IMR-90 (cell line): Measurements from ENCODE around the gene MBOAT2. TPM values are rescaled to one million over a fixed set of nuclear protein-coding genes. Genes with fewer than 3 reads are reported as not detected.

ENCODE experiments used
- ATAC-seq: fragments of 200-7000 bp; cut with Tn5 transposase; 2 replicates; pipeline ENCODE4 v1.9.1; 2020; ENCODE audit warnings: low read depth, mild to moderate bottlenecking, moderate library complexity
- BruUV-seq: library from RNA; stranded (reverse); fragments of 400-500 nt; replicated peaks from 2 replicates; lab custom pipeline; 2021; lab: Mats Ljungman, UMichigan
- CTCF ChIA-PET: fragments of 300-600 bp; formaldehyde crosslinking; extraction: SDS; loops from one replicate; lab custom pipeline; 2021; ENCODE audit warnings: antibody characterized with exemption; lab: Yijun Ruan, JAX
- POLR2A ChIA-PET: fragments of 300-600 bp; sonication (Branson Sonifier 250); formaldehyde crosslinking; loops from one replicate; lab custom pipeline; 2022; ENCODE audit warnings: antibody characterized with exemption; ENCODE audit not compliant: unreplicated experiment; lab: Charles Lee
- DNase-seq: peaks from one replicate; pipeline ENCODE4 v3.0.0; 2013
- H2AFZ ChIP-seq: replicated peaks from 2 replicates; pipeline ENCODE3; 2013; ENCODE audit warnings: low read length, mild to moderate bottlenecking; ENCODE audit not compliant: poor library complexity
- H2AK5ac ChIP-seq: 2 replicates; pipeline ENCODE4 v1.6.1; 2013; ENCODE audit warnings: low read depth, low read length, inconsistent platforms
- H2AK9ac ChIP-seq: replicated peaks from 2 replicates; pipeline ENCODE3; 2013; ENCODE audit warnings: mild to moderate bottlenecking, low read depth, low read length, moderate library complexity; ENCODE audit not compliant: poor library complexity
- H2BK120ac ChIP-seq: 2 replicates; pipeline ENCODE4 v1.6.1; 2013; ENCODE audit warnings: low read depth, low read length, inconsistent platforms
- H2BK15ac ChIP-seq: 3 replicates; pipeline ENCODE4 v1.6.1; 2013; ENCODE audit warnings: low read depth, low read length, inconsistent platforms
- H2BK20ac ChIP-seq: 2 replicates; pipeline ENCODE4 v1.6.1; 2013; ENCODE audit warnings: low read depth, mild to moderate bottlenecking, inconsistent platforms, low read length, moderate library complexity
- H2BK5ac ChIP-seq: 2 replicates; pipeline ENCODE4 v1.6.1; 2013; ENCODE audit warnings: mild to moderate bottlenecking, low read depth, low read length, inconsistent platforms; ENCODE audit not compliant: poor library complexity, severe bottlenecking
- H3K14ac ChIP-seq: replicated peaks from 2 replicates; pipeline ENCODE4 v1.6.1; 2013; ENCODE audit warnings: low read depth, low read length, inconsistent platforms
- H3K18ac ChIP-seq: 2 replicates; pipeline ENCODE4 v1.6.1; 2013; ENCODE audit warnings: low read depth, low read length, control low read depth
- H3K23ac ChIP-seq: 2 replicates; pipeline ENCODE4 v1.6.1; 2013; ENCODE audit warnings: low read depth, low read length, inconsistent platforms
- H3K27ac ChIP-seq: 2 replicates; pipeline ENCODE4 v1.5.1; 2013; ENCODE audit warnings: mild to moderate bottlenecking, control low read depth, low read length; ENCODE audit not compliant: insufficient read depth
- H3K27me3 ChIP-seq: 2 replicates; pipeline ENCODE4 v1.6.1; 2013; ENCODE audit warnings: low read length; ENCODE audit not compliant: control insufficient read depth, insufficient read depth
- H3K36me3 ChIP-seq: 2 replicates; pipeline ENCODE4 v1.6.1; 2013; ENCODE audit warnings: low read length, mixed read lengths; ENCODE audit not compliant: control insufficient read depth, insufficient read depth
- H3K4ac ChIP-seq: 2 replicates; pipeline ENCODE4 v1.6.1; 2013; ENCODE audit warnings: low read depth, low read length, inconsistent platforms
- H3K4me1 ChIP-seq: 2 replicates; pipeline ENCODE4 v1.6.1; 2013; ENCODE audit warnings: low read length, mixed read lengths; ENCODE audit not compliant: control insufficient read depth, insufficient read depth
- H3K4me2 ChIP-seq: 2 replicates; pipeline ENCODE4 v1.6.1; 2013; ENCODE audit warnings: low read depth, mild to moderate bottlenecking, control low read depth, low read length, moderate library complexity
- H3K4me3 ChIP-seq: 2 replicates; pipeline ENCODE4 v1.5.1; 2013; ENCODE audit warnings: low read depth, mild to moderate bottlenecking, control low read depth, low read length, moderate library complexity; ENCODE audit not compliant: insufficient read depth
- H3K56ac ChIP-seq: 2 replicates; pipeline ENCODE4 v1.6.1; 2013; ENCODE audit warnings: low read length, inconsistent platforms; ENCODE audit not compliant: insufficient read depth; ENCODE audit errors: extremely low read depth
- H3K79me1 ChIP-seq, 2 experiments: 2 replicates each; pipeline ENCODE4 v1.6.1; 2013; ENCODE audit warnings: low read length in 2 of 2, inconsistent platforms in 1 of 2, low read depth in 1 of 2
- H3K9ac ChIP-seq: 2 replicates; pipeline ENCODE4 v1.6.1; 2013; ENCODE audit warnings: low read depth, low read length, control low read depth
- H3K9me1 ChIP-seq: 2 replicates; pipeline ENCODE4 v1.6.1; 2013; ENCODE audit warnings: low read length, inconsistent platforms; ENCODE audit not compliant: insufficient read depth
- H3K9me3 ChIP-seq: 2 replicates; pipeline ENCODE4 v1.6.1; 2013; ENCODE audit warnings: low read length; ENCODE audit not compliant: control insufficient read depth, insufficient read depth
- H4K20me1 ChIP-seq: 2 replicates; pipeline ENCODE4 v1.6.1; 2013; ENCODE audit warnings: low read length, inconsistent platforms; ENCODE audit not compliant: insufficient read depth
- H4K5ac ChIP-seq: 2 replicates; pipeline ENCODE4 v1.6.1; 2013; ENCODE audit warnings: mild to moderate bottlenecking, low read depth, low read length, control low read depth
- H4K8ac ChIP-seq, 2 experiments: 2 replicates each; pipeline ENCODE4 v1.6.1; 2013; ENCODE audit warnings: low read depth in 2 of 2, low read length in 2 of 2, control low read depth in 1 of 2, inconsistent platforms in 1 of 2
- H4K91ac ChIP-seq: 2 replicates; pipeline ENCODE4 v1.6.1; 2013; ENCODE audit warnings: low read depth, low read length, inconsistent platforms; ENCODE audit not compliant: insufficient read depth
- BHLHE40 ChIP-seq: fragments of 150-350 bp; IDR thresholded peaks from 2 replicates; pipeline ENCODE4 v1.6.1; 2016; ENCODE audit warnings: mild to moderate bottlenecking, low read depth, low read length
- CEBPB ChIP-seq: IDR thresholded peaks from 2 replicates; pipeline ENCODE4 v1.6.1; 2012; ENCODE audit warnings: low read depth, low read length, improper control_type of control experiment
- CHD1 ChIP-seq: IDR thresholded peaks from 2 replicates; pipeline ENCODE4 v1.6.1; 2012; ENCODE audit warnings: low read depth, low read length, improper control_type of control experiment
- ELK1 ChIP-seq: fragments of 150-350 bp; IDR thresholded peaks from 2 replicates; pipeline ENCODE4 v1.6.1; 2016; ENCODE audit warnings: low read depth, mild to moderate bottlenecking, low read length, moderate library complexity, borderline replicate concordance
- FOS ChIP-seq: fragments of 150-350 bp; IDR thresholded peaks from 2 replicates; pipeline ENCODE4 v1.6.1; 2016; ENCODE audit warnings: low read depth, low read length
- MAFK ChIP-seq: IDR thresholded peaks from 2 replicates; pipeline ENCODE4 v1.6.1; 2012; ENCODE audit warnings: low read depth, low read length, improper control_type of control experiment
- MAZ ChIP-seq: IDR thresholded peaks from 2 replicates; pipeline ENCODE4 v1.6.1; 2012; ENCODE audit warnings: low read depth, mild to moderate bottlenecking, low read length, improper control_type of control experiment, moderate library complexity, borderline replicate concordance
- MXI1 ChIP-seq: IDR thresholded peaks from 2 replicates; pipeline ENCODE4 v1.6.1; 2012; ENCODE audit warnings: low read depth, mild to moderate bottlenecking, low read length, moderate library complexity, borderline replicate concordance
- POLR2A ChIP-seq: IDR thresholded peaks from 2 replicates; pipeline ENCODE4 v1.6.1; 2012; ENCODE audit warnings: mild to moderate bottlenecking, low read depth, low read length
- RAD21 ChIP-seq: IDR thresholded peaks from 2 replicates; pipeline ENCODE4 v1.6.1; 2012; ENCODE audit warnings: low read length, improper control_type of control experiment
- RCOR1 ChIP-seq: IDR thresholded peaks from 2 replicates; pipeline ENCODE4 v1.6.1; 2012; ENCODE audit warnings: mild to moderate bottlenecking, low read length, improper control_type of control experiment; ENCODE audit not compliant: insufficient replicate concordance
- RFX5 ChIP-seq: IDR thresholded peaks from 2 replicates; pipeline ENCODE4 v1.8.0; 2012; ENCODE audit warnings: low read depth, mild to moderate bottlenecking, low read length, moderate library complexity
- SMC3 ChIP-seq: fragments of 150-350 bp; IDR thresholded peaks from 2 replicates; pipeline ENCODE4 v1.6.1; 2016; ENCODE audit warnings: low read depth, mild to moderate bottlenecking, antibody characterized with exemption, low read length, moderate library complexity
- WGBS, 2 experiments: methylation state at CpG; one replicate each; pipeline versions ENCODE4 v1.1.5 to v1.1.7; 2013; ENCODE audit warnings: missing lambda C conversion rate in 2 of 2; ENCODE audit not compliant: insufficient read length in 1 of 2; ENCODE audit errors: extremely low coverage in 2 of 2; 5-methylcytosine and 5-hydroxymethylcytosine counted together
- dilution Hi-C: fragments of 300-500 bp; cut with HindIII; formaldehyde crosslinking; loops from one replicate; pipeline ENCODE4 v1.14.3; 2018; ENCODE audit warnings: low sequenced_read_pairs; ENCODE audit not compliant: unreplicated experiment
- in situ Hi-C: fragments of 300-500 bp; cut with MboI; formaldehyde crosslinking; loops from 3 replicates; pipeline ENCODE4 v1.14.3; 2019; ENCODE audit warnings: low sequenced_read_pairs, inconsistent platforms, mixed read lengths
- intact Hi-C: fragments of 100-400 bp; cut with micrococcal nuclease; formaldehyde crosslinking; loops from 2 replicates; pipeline ENCODE4 v1.10.0; 2022
- polyA plus RNA-seq, 3 experiments: library from polyadenylated mRNA; depleted of rRNA; stranded (reverse); fragments of >200 nt; gene quantifications; 2 replicates each; pipeline ENCODE4 v1.2.3, GENCODE V29; 2012; ENCODE audit warnings: low replicate concordance in 1 of 3
- total RNA-seq: library from RNA; depleted of rRNA; stranded (reverse); fragments of >200 nt; gene quantifications from 2 replicates; pipeline ENCODE4 v1.2.3, GENCODE V29; 2012

MBOAT2 gene
- total and polyA plus RNA-seq, 2 of the 4 experiments (the other 2 are of a cell fraction) = 33.9 to 102 TPM

- no peak overlapping the region; the same call in 1 of the 2 replicates for H2BK120ac ChIP-seq
- H3K14ac ChIP-seq = no peak overlapping the region
- no peaks in the 10 kb centered on the region for H3K9me3 ChIP-seq
- ATAC-seq = no peak
- no peak for DNase-seq
- no peak overlapping the region for H4K5ac ChIP-seq
- no peaks in the 10 kb centered on the region; the same call in 1 of the 2 replicates for H3K9me1 ChIP-seq
- no peak overlapping the region; the same call in 2 of the 3 replicates for H2BK15ac ChIP-seq
- H3K4ac ChIP-seq = no peak overlapping the region
- no peak overlapping the region for H3K56ac ChIP-seq
- intact Hi-C loops (no loop called here), dilution Hi-C loops (no loop called here), in situ Hi-C loops (no loop called here)
- H2AFZ ChIP-seq = no peak overlapping the region
- CTCF ChIA-PET = no interaction called here
- H3K4me2 ChIP-seq = no peak overlapping the region
- no peak overlapping the region for H4K91ac ChIP-seq
- no peak for TF ChIP-seq RAD21
- no peak for TF ChIP-seq CEBPB
- no peak for TF ChIP-seq CHD1
- no peak for TF ChIP-seq SMC3
- no peak for TF ChIP-seq RFX5
- TF ChIP-seq FOS = no peak
- no peak for TF ChIP-seq MAZ
- no peak for TF ChIP-seq BHLHE40
- TF ChIP-seq MXI1 = no peak
- no peak for TF ChIP-seq RCOR1
- no peak for TF ChIP-seq MAFK
- no peak for TF ChIP-seq ELK1
- TF ChIP-seq POLR2A = no peak
- 100% methylated on average over 1 of the region's 3 CpGs; no CpG with 5 or more reads in 1 of the 2 experiments for WGBS, 2 experiments
- no peaks in the 10 kb centered on the region for H3K79me1 ChIP-seq
- no peak overlapping the region for H3K9ac ChIP-seq
- H3K4me3 ChIP-seq = no peak overlapping the region
- H4K8ac ChIP-seq = no peak overlapping the region
- H3K27me3 ChIP-seq = no peaks in the 10 kb centered on the region
- H3K23ac ChIP-seq = no peak overlapping the region
- no peak overlapping the region for H2AK5ac ChIP-seq
- no peak overlapping the region for H3K27ac ChIP-seq
- no peak overlapping the region for H2BK5ac ChIP-seq
- peaks cover 10% of the 10 kb centered on the region for H3K4me1 ChIP-seq
- H2AK9ac ChIP-seq = no peak overlapping the region
- H3K18ac ChIP-seq = no peak overlapping the region; the same call in 1 of the 2 replicates
- no peaks in the 10 kb centered on the region for H3K36me3 ChIP-seq
- BruUV-seq = no TSS peak
- POLR2A ChIA-PET = no interaction called here
- no peak overlapping the region for H2BK20ac ChIP-seq
- H4K20me1 ChIP-seq = no peaks in the 10 kb centered on the region
These were observed 29.2 kb upstream of the MBOAT2 start for GRCh38 chr2:9032536-9033255.
